Mammary epithelial cell (primary cell): Measurements from ENCODE around the gene GJB4.

Source experiments
- CTCF ChIP-seq, 2 donors: IDR thresholded peaks in 1 of 2; conservative IDR thresholded peaks in 1 of 2; 2 replicates each; pipeline ENCODE4 v1.5.1; 2011 to 2012; ENCODE audit warnings: inconsistent platforms in 2 of 2, low read length in 2 of 2, mild to moderate bottlenecking in 2 of 2, control low read depth in 1 of 2, low read depth in 1 of 2; ENCODE audit not compliant: insufficient read depth in 1 of 2; ENCODE audit errors: extremely low read depth in 1 of 2
- EZH2 ChIP-seq: IDR thresholded peaks from 2 replicates; pipeline ENCODE4 v1.6.1; 2012; ENCODE audit warnings: low read length, inconsistent platforms, borderline replicate concordance

DNA sequence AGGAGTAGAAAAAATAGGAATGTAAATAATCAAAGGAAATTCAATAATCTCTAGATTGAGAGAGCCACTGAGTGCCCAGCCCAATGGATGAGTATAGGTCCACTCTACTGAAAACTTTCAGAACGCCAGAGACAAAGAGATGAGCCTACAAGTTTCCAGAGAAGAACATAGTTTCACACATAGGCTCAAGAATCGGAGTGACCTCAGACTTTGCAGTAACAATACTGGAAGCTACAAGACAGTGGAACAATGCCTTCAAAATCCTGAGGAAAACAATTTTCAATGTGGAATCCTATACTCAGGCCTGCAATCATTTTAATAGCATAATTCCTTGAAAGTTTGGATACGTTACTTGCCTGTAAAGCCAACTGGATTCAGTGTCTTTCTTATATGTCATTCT, 44.2 kb downstream of the GJB4 start:
- TF ChIP-seq CTCF (conservative IDR thresholded peaks at IDR 0.05 in 1 of 2, IDR thresholded peaks at IDR 0.05 in 1 of 2; ENCODE audit: extremely low read depth in 1 of 2, insufficient read depth in 1 of 2, low read depth in 1 of 2, low read length in 2 of 2): no peak
- TF ChIP-seq EZH2: no peak
